ENCODE results near the gene ST8SIA5.

ST8SIA5 gene

GRCh38 chr18:46750626-46751025 lies 6.2 kb downstream of the ST8SIA5 start:
- no peak overlapping the region for H3K4me3 ChIP-seq (ENCODE audit: control insufficient read depth, low read depth, low read length)
- no peak for TF ChIP-seq CTCF (IDR thresholded peaks at IDR 0.05; ENCODE audit: control insufficient read depth, insufficient read depth, low read depth, low read length, missing control alignments)
- DNase-seq (ENCODE audit: low read depth) = no peak

GRCh38 chr18:46748466-46748865 lies 8.4 kb downstream of the ST8SIA5 start:
- no peak for DNase-seq (ENCODE audit: low read depth)
- no peak overlapping the region for H3K4me3 ChIP-seq (ENCODE audit: control insufficient read depth, low read depth, low read length)
- TF ChIP-seq CTCF (IDR thresholded peaks at IDR 0.05; ENCODE audit: control insufficient read depth, insufficient read depth, low read depth, low read length, missing control alignments) = no peak

GRCh38 chr18:46740046-46740445 lies 16.8 kb downstream of the ST8SIA5 start:
- DNase-seq (ENCODE audit: low read depth) = no peak
- TF ChIP-seq CTCF (IDR thresholded peaks at IDR 0.05; ENCODE audit: control insufficient read depth, insufficient read depth, low read depth, low read length, missing control alignments) = no peak
- H3K4me3 ChIP-seq (ENCODE audit: control insufficient read depth, low read depth, low read length) = no peak overlapping the region

- no peak overlapping the region for H3K4me3 ChIP-seq (ENCODE audit: control insufficient read depth, low read depth, low read length)
- no peak for DNase-seq (ENCODE audit: low read depth)
- no peak for TF ChIP-seq CTCF (IDR thresholded peaks at IDR 0.05; ENCODE audit: control insufficient read depth, insufficient read depth, low read depth, low read length, missing control alignments)
These were observed 18.4 kb downstream of the ST8SIA5 start for GRCh38 chr18:46738491-46738890.

- H3K4me3 ChIP-seq (ENCODE audit: control insufficient read depth, low read depth, low read length) = no peak overlapping the region
- DNase-seq (ENCODE audit: low read depth) = no peak
- no peak for TF ChIP-seq CTCF (IDR thresholded peaks at IDR 0.05; ENCODE audit: control insufficient read depth, insufficient read depth, low read depth, low read length, missing control alignments)
These were observed 20.1 kb downstream of the ST8SIA5 start for GRCh38 chr18:46736736-46737135.

GRCh38 chr18:46736135-46736534 lies 20.7 kb downstream of the ST8SIA5 start:
- no peak for DNase-seq (ENCODE audit: low read depth)
- H3K4me3 ChIP-seq (ENCODE audit: control insufficient read depth, low read depth, low read length) = no peak overlapping the region
- TF ChIP-seq CTCF (IDR thresholded peaks at IDR 0.05; ENCODE audit: control insufficient read depth, insufficient read depth, low read depth, low read length, missing control alignments) = no peak

- no peak for DNase-seq (ENCODE audit: low read depth)
- no peak overlapping the region for H3K4me3 ChIP-seq (ENCODE audit: control insufficient read depth, low read depth, low read length)
- no peak for TF ChIP-seq CTCF (IDR thresholded peaks at IDR 0.05; ENCODE audit: control insufficient read depth, insufficient read depth, low read depth, low read length, missing control alignments)
These were observed 21.9 kb downstream of the ST8SIA5 start for GRCh38 chr18:46734981-46735380.
